WI38 (cell line): Measurements from ENCODE around the gene NAV1.

Experiments used
- H3K4me3 ChIP-seq: 2 replicates; pipeline ENCODE4 v1.5.1; 2011; ENCODE audit warnings: low read depth, mild to moderate bottlenecking, control low read depth, low read length
- CTCF ChIP-seq: IDR thresholded peaks from 2 replicates; pipeline ENCODE4 v1.5.1; 2012; ENCODE audit warnings: low read depth, mild to moderate bottlenecking, control low read depth, low read length

Gene NAV1

GRCh38 chr1:201568859-201569294 lies 29.9 kb downstream of the NAV1 start:
- no peak overlapping the region for H3K4me3 ChIP-seq
- TF ChIP-seq CTCF = no peak

DNA sequence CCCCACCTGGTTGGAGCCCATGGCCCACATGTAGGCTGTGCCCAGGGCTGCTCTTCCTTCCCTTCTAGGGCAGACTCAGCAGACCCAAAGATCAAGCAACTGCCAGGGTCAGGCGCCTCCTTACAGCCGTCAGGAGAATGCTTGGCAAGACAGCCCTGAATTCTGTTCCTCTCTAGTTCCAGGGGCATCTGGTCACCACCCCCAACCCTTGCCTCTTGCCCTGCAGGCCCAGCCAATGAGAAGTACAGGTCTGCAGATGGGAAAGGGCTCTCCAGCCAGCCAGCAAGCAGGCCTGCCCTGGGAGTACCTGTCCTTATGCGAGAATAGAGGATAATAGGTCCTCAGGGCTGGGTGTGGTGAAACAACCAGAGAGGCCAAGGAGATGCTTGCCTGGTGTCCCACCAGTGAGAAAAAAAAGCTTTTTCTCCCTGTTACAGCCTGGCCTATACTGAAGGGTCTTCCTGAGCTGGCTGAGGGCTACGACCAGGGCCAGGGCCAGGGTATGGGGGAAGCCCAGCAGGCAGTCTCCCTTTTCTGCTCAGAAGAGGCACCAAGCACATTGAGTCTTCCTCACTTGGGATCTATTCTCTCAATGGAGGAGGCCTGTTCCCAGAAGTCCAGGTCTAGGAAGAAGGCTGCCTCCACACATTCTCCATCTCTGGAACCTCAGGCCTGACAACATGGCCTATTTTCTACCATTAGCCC lies 31.4 kb downstream of the NAV1 start:
- H3K4me3 ChIP-seq = no peak overlapping the region
- TF ChIP-seq CTCF = no peak

DNA sequence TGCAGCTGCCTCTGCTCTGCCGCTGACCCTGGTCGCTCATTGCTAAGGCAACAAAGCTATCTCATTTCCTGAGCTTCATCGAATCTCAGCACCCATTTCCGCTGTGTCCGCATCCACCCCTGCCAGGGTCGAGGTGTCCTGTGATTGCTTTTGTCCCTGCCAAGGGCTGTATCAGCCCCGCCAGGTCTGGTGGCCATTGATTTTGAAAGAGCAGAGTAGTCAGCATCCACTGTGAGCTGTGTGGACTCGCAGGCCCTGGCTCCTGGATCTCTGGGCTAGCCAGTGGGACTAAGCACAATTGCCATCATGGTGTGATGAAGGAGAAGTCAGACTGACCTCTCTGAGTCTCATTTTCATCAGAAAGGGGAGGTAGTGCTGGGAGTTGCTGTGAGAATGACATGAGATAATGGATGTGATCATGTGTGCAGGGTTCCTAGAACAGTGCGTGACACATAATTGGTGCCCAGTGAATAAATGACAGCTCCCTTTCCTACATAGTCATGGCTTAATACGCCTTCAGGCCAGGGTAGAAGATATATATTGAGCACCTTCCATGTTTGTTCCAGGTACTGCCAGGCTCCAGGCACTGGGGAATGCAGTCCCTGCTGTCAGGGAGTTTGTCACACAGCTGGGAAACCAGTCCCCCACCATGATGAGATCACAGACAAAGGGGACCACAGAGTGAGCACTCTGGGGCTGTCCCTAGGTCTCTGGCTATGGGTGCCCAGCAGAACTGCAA lies 32.1 kb downstream of the NAV1 start:
- H3K4me3 ChIP-seq = no peak overlapping the region
- TF ChIP-seq CTCF = no peak

GRCh38 chr1:201573030-201573429 lies 34.1 kb downstream of the NAV1 start:
- TF ChIP-seq CTCF = no peak
- no peak overlapping the region for H3K4me3 ChIP-seq

- H3K4me3 ChIP-seq = no peak overlapping the region
- no peak for TF ChIP-seq CTCF
Observed at GRCh38 chr1:201573923-201574322, 35.0 kb downstream of the NAV1 start.

DNA sequence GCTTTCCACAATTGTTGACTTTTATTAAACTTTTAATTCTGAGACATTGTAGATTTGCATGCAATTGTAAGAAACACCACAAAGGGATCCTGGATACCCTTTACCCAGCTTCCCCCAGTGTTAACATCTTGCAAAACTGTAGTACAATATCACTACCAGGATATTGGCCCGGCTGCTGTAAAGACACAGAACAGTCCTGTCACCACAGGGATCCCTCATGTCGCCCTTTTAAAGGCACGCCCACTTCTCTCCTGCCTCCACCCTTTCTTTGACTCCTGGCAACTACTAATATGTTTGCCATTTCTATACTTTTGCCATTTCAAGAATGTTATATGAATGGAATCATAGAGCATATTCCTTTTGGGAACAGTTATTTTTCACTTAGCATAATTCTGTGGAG lies 37.0 kb downstream of the NAV1 start:
- H3K4me3 ChIP-seq = no peak overlapping the region
- TF ChIP-seq CTCF = no peak

- no peak for TF ChIP-seq CTCF
Observed at GRCh38 chr1:201576914-201577313, 38.0 kb downstream of the NAV1 start.

More at GRCh38 chr1:201576914-201577313, 38.0 kb downstream of the NAV1 start:
- no peak overlapping the region for H3K4me3 ChIP-seq
